Endothelial cell of umbilical vein (primary cell): ENCODE results near the gene KIFC3. TPM values are rescaled to one million over a fixed set of nuclear protein-coding genes. Genes with fewer than 3 reads are reported as not detected.

Source experiments
- BruUV-seq: library from RNA; stranded (reverse); fragments of 400-500 nt; replicated peaks from 2 replicates; lab custom pipeline; 2021; lab: Mats Ljungman, UMichigan
- CTCF ChIA-PET: fragments of 300-600, 350-600 bp; sonication (Branson Sonifier 250); formaldehyde crosslinking; loops from one replicate; lab custom pipeline; 2021; ENCODE audit warnings: antibody characterized with exemption, inconsistent platforms; lab: Charles Lee
- POLR2A ChIA-PET: fragments of 300-600, 350-600 bp; sonication (Branson Sonifier 250); formaldehyde crosslinking; loops from one replicate; lab custom pipeline; 2021; ENCODE audit warnings: antibody characterized with exemption, inconsistent platforms; lab: Charles Lee
- DNase-seq: peaks from one replicate; pipeline ENCODE4 v3.0.0-alpha.2; 2011; ENCODE audit warnings: low read depth, low spot score
- FAIRE-seq: peaks from 2 replicates; lab custom pipeline; 2011; peaks lifted over from hg19 to GRCh38; lab: Jason Lieb, UNC
- H2AFZ ChIP-seq: 2 replicates; pipeline ENCODE4 v1.6.0; 2012; ENCODE audit warnings: low read depth, low read length, control low read depth, inconsistent platforms
- H3K27ac ChIP-seq: 2 replicates; pipeline ENCODE4 v1.5.1; 2011; ENCODE audit warnings: low read depth, mild to moderate bottlenecking, control low read depth, low read length, moderate library complexity; ENCODE audit not compliant: insufficient read depth
- H3K27me3 ChIP-seq, 2 experiments: 2 replicates each; pipeline versions ENCODE4 v1.6.0 to v1.6.1; 2011; ENCODE audit warnings: low read length in 2 of 2, mixed read lengths in 1 of 2; ENCODE audit not compliant: control insufficient read depth in 2 of 2, insufficient read depth in 2 of 2
- H3K36me3 ChIP-seq, 2 experiments: 2 replicates in 1 of 2; 3 replicates in 1 of 2; pipeline ENCODE4 v1.5.1; 2011; ENCODE audit warnings: low read length in 2 of 2, mild to moderate bottlenecking in 1 of 2, moderate library complexity in 1 of 2; ENCODE audit not compliant: control insufficient read depth in 2 of 2, insufficient read depth in 2 of 2; ENCODE audit errors: extremely low read depth in 1 of 2
- H3K4me1 ChIP-seq: 3 replicates; pipeline ENCODE4 v1.5.1; 2011; ENCODE audit warnings: mild to moderate bottlenecking, low read length; ENCODE audit not compliant: control insufficient read depth, insufficient read depth; ENCODE audit errors: extremely low read depth
- H3K4me2 ChIP-seq: 2 replicates; pipeline ENCODE4 v1.6.1; 2011; ENCODE audit warnings: low read length, control low read depth, mixed read lengths; ENCODE audit not compliant: insufficient read depth
- H3K4me3 ChIP-seq, 3 experiments: fragments of 200-600 bp in 1 of 3; sonication (generic), shearing (Covaris generic) in 1 of 3; replicated peaks in 1 of 3; 2 replicates each; pipeline ENCODE4 v1.5.1; 2011 to 2016; ENCODE audit warnings: control low read depth in 3 of 3, low read length in 3 of 3, mild to moderate bottlenecking in 2 of 3, inconsistent platforms in 1 of 3, low read depth in 1 of 3, moderate library complexity in 1 of 3; ENCODE audit not compliant: insufficient read depth in 1 of 3
- H3K79me2 ChIP-seq: 2 replicates; pipeline ENCODE4 v1.6.0; 2012; ENCODE audit warnings: low read length, inconsistent platforms; ENCODE audit not compliant: control insufficient read depth, insufficient read depth
- H3K9ac ChIP-seq: replicated peaks from 2 replicates; pipeline ENCODE3; 2011; ENCODE audit warnings: low read length, control low read depth; ENCODE audit not compliant: insufficient read depth; ENCODE audit errors: extremely low read depth
- H3K9me1 ChIP-seq: replicated peaks from 3 replicates; pipeline ENCODE4 v1.6.0; 2011; ENCODE audit warnings: mild to moderate bottlenecking, low read length; ENCODE audit not compliant: control insufficient read depth, insufficient read depth; ENCODE audit errors: extremely low read depth
- H3K9me3 ChIP-seq: replicated peaks from 2 replicates; pipeline ENCODE4 v1.5.1; 2012; ENCODE audit warnings: low read length, inconsistent platforms; ENCODE audit not compliant: control insufficient read depth, insufficient read depth
- H4K20me1 ChIP-seq: replicated peaks from 2 replicates; pipeline ENCODE3; 2011; ENCODE audit warnings: mild to moderate bottlenecking, low read length; ENCODE audit not compliant: control insufficient read depth, insufficient read depth; ENCODE audit errors: extremely low read depth
- CTCF ChIP-seq, 2 donors: IDR thresholded peaks; 1 replicate in 1 of 2; 2 replicates in 1 of 2; pipeline ENCODE4 v1.5.1; 2011; ENCODE audit warnings: low read length in 2 of 2, mild to moderate bottlenecking in 2 of 2, moderate library complexity in 2 of 2, control low read depth in 1 of 2, inconsistent platforms in 1 of 2, low read depth in 1 of 2; ENCODE audit not compliant: insufficient read depth in 1 of 2; ENCODE audit errors: extremely low read depth in 1 of 2
- EZH2 ChIP-seq: IDR thresholded peaks from 2 replicates; pipeline ENCODE4 v1.6.1; 2012; ENCODE audit warnings: borderline replicate concordance, low read depth, mild to moderate bottlenecking, moderate library complexity, low read length, inconsistent platforms; ENCODE audit not compliant: severe bottlenecking
- FOS ChIP-seq: IDR thresholded peaks from 2 replicates; pipeline ENCODE4 v1.6.1; 2011; ENCODE audit warnings: mild to moderate bottlenecking, low read length, moderate library complexity, borderline replicate concordance; ENCODE audit not compliant: insufficient read depth
- GATA2 ChIP-seq: IDR thresholded peaks from 2 replicates; pipeline ENCODE4 v1.7.0; 2011; ENCODE audit warnings: low read depth, mild to moderate bottlenecking, moderate library complexity, mixed read lengths, low read length; ENCODE audit not compliant: insufficient read length, insufficient read depth
- JUN ChIP-seq: IDR thresholded peaks from 2 replicates; pipeline ENCODE4 v1.6.1; 2011; ENCODE audit warnings: borderline replicate concordance, low read depth; ENCODE audit not compliant: insufficient read length, insufficient read depth
- MAX ChIP-seq: IDR thresholded peaks from 2 replicates; pipeline ENCODE4 v1.6.1; 2011; ENCODE audit not compliant: insufficient read depth, insufficient read length
- MYC ChIP-seq: IDR thresholded peaks from one replicate; pipeline ENCODE4 v1.6.1; 2011; ENCODE audit warnings: mild to moderate bottlenecking, low read depth, low read length
- POLR2A ChIP-seq: IDR thresholded peaks from 2 replicates; pipeline ENCODE4 v1.6.1; 2012; ENCODE audit warnings: low read depth, mild to moderate bottlenecking, control low read depth, low read length
- POLR2AphosphoS5 ChIP-seq: IDR thresholded peaks from 2 replicates; pipeline ENCODE4 v1.6.1; 2012; ENCODE audit warnings: low read depth, mild to moderate bottlenecking, control low read depth, low read length, moderate library complexity; ENCODE audit not compliant: insufficient read depth
- dilution Hi-C: fragments of 300-500 bp; cut with MboI; formaldehyde crosslinking; loops from one replicate; pipeline ENCODE4 v1.15.0; 2019; ENCODE audit warnings: low sequenced_read_pairs; ENCODE audit not compliant: extremely low pct_ligation_motif_present
- intact Hi-C: fragments of 100-400 bp; cut with micrococcal nuclease; formaldehyde crosslinking; loops from one replicate; pipeline ENCODE4 v1.10.0; 2022
- polyA plus RNA-seq, 4 experiments: library from polyadenylated mRNA; depleted of rRNA in 3 of 4; stranded (reverse) in 3 of 4; unstranded in 1 of 4; fragments of >200 nt; gene quantifications; 2 replicates each; pipeline versions ENCODE4 v1.2.1 to v1.2.3, GENCODE V29; 2011 to 2012; ENCODE audit warnings: missing spikeins in 1 of 4
- total RNA-seq: library from RNA; stranded (reverse); gene quantifications from 2 replicates; pipeline ENCODE4 v1.2.3, GENCODE V29; 2021

The KIFC3 gene
- total and polyA plus RNA-seq, 2 donors (not counting 3 experiments of a cell fraction or from before 2014, with no cell fraction given), result 36.3 to 62.2 TPM

GRCh38 chr16:57729182-57729484 lies 73.2 kb downstream of the KIFC3 start:
- CTCF ChIA-PET, result no interaction called here
- TF ChIP-seq POLR2AphosphoS5, result no peak
- TF ChIP-seq CTCF (IDR thresholded peaks at IDR 0.05; ENCODE audit: extremely low read depth in 1 of 2, insufficient read depth in 1 of 2, low read depth in 1 of 2, low read length in 2 of 2), result no peak
- no peak for TF ChIP-seq POLR2A
- no peak for TF ChIP-seq JUN

DNA sequence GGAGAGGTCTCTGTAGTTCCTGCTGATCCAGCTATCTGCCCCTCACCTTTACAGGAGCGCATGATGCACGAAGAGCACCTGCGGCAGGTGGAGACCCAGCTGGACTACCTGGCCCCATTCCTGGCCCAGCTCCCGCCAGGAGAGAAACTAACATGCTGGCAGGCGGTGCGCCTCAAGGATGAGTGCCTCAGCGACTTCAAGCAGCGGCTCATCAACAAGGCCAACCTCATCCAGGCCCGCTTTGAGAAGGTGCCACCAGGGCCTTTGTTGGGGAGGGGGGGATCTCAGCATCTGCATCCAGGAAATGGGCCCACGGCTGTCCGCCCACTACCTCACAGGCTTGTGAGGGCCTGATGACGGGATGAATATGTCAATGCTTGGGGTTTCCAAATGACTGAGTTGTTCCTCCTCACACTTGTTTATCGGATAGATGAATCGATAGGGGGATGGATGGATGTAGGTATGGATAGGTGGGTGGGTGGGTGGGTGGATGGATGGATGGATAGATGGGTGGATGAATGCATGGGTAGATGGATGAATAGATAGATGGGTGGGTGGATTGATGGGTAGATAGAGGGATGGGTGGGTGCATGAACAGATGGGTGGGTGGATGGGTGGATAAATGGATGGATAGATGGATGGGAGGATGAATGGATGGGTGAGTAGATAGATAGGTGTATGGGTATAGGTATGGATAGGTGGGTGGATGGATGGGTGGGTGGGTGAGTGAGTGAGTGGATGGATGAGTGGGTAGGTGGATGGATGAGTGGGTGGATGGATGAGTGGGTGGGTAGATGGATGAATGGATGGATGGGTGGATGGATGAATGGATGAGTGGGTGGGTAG lies 73.7 kb downstream of the KIFC3 start:
- no peaks in the 10 kb centered on the region for H3K36me3 ChIP-seq
- TF ChIP-seq MAX (no peak), CTCF (IDR thresholded peaks at IDR 0.05; ENCODE audit: extremely low read depth in 1 of 2, insufficient read depth in 1 of 2, low read depth in 1 of 2, low read length in 2 of 2) (no peak), EZH2 (no peak), POLR2AphosphoS5 (no peak), FOS (no peak), GATA2 (no peak), MYC (no peak), JUN (no peak), POLR2A (no peak)
- no peak overlapping the region for H3K4me2 ChIP-seq
- intact Hi-C loops (no loop called here), dilution Hi-C loops (no loop called here)
- H2AFZ ChIP-seq, result no peak overlapping the region
- H4K20me1 ChIP-seq, result no peaks in the 10 kb centered on the region
- POLR2A ChIA-PET, result no interaction called here
- H3K79me2 ChIP-seq, result no peaks in the 10 kb centered on the region
- H3K27ac ChIP-seq, result no peak overlapping the region
- FAIRE-seq, result no peak
- no peak for DNase-seq
- CTCF ChIA-PET, result no interaction called here
- no peaks in the 10 kb centered on the region for H3K9me3 ChIP-seq
- H3K4me1 ChIP-seq, result no peaks in the 10 kb centered on the region
- no TSS peak for BruUV-seq
- no peaks in the 10 kb centered on the region for H3K9me1 ChIP-seq
- H3K4me3 ChIP-seq, result no peak overlapping the region
- no peak overlapping the region for H3K9ac ChIP-seq
- no peaks in the 10 kb centered on the region for H3K27me3 ChIP-seq

More at GRCh38 chr16:57729182-57729484, 73.2 kb downstream of the KIFC3 start:
- Histone ChIP-seq H3K79me2 (no peaks in the 10 kb centered on the region), H2AFZ (no peak overlapping the region), H3K4me3 (no peak overlapping the region), H3K4me2 (no peak overlapping the region), H3K9me3 (no peaks in the 10 kb centered on the region), H3K9me1 (no peaks in the 10 kb centered on the region), H3K27me3 (no peaks in the 10 kb centered on the region), H3K36me3 (no peaks in the 10 kb centered on the region), H3K9ac (no peak overlapping the region), H3K27ac (no peak overlapping the region), H3K4me1 (no peaks in the 10 kb centered on the region), H4K20me1 (no peaks in the 10 kb centered on the region)
- POLR2A ChIA-PET, result no interaction called here
- no peak for FAIRE-seq
- dilution Hi-C loops, result no loop called here
- BruUV-seq, result no TSS peak
- DNase-seq, result no peak
- intact Hi-C loops, result no loop called here
